Measurements from ENCODE around the gene CXCL3.

- TF ChIP-seq CTCF (conservative IDR thresholded peaks at IDR 0.05): no peak; the same call in 1 of the 2 replicates
- TF ChIP-seq ZFX (IDR thresholded peaks at IDR 0.05): no peak
Observed at GRCh38 chr4:74054483-74055047, 16.1 kb upstream of the CXCL3 start.
